SK-N-SH treated with all-trans-retinoic acid at 6 μM for 48 hours (cell line): Measurements from ENCODE around the gene NRIP1.

Experiments
- PATZ1 ChIP-seq: fragments of 250-450 bp; sonication (Bioruptor Pico); IDR thresholded peaks from 2 replicates; pipeline ENCODE4 v1.8.0; 2020; ENCODE audit warnings: mild to moderate bottlenecking, moderate library complexity, borderline replicate concordance
- ZFP3 ChIP-seq: fragments of 250-450 bp; sonication (Bioruptor Pico); IDR thresholded peaks from 2 replicates; pipeline ENCODE4 v1.5.0; 2020; ENCODE audit warnings: mild to moderate bottlenecking, moderate library complexity

DNA sequence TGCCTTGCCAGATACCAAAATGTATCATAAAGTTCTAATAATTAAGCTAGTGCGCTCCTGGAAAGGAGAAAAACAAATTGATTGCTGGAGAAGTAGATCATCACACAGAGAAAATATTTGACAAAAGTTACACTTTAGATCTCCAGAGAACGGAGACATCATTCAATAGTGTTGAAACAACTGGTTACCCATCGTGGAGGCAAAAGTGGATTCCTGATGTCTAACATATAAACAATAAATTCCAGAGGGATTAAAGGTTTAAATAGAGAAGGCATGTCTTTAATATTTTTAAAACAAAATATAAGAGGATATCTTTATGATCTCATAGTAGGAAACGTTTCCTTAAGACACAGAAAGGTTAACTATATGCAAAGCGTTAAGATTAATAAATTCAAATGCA lies 41.0 kb downstream of the NRIP1 start:
- TF ChIP-seq ZFP3 (CRISPR knock-in tag) (no peak), PATZ1 (CRISPR knock-in tag) (no peak)
